HEK293T (cell line): ENCODE results near the gene SMIM38.

ENCODE experiments used
- BHLHE40 ChIP-seq: fragments of 450-650 bp; IDR thresholded peaks from 2 replicates; pipeline ENCODE4 v1.6.1; 2016; ENCODE audit warnings: mild to moderate bottlenecking, moderate library complexity, borderline replicate concordance
- FOXA1 ChIP-seq: fragments of 450-650 bp; IDR thresholded peaks from 2 replicates; pipeline ENCODE4 v1.6.1; 2016; ENCODE audit warnings: mild to moderate bottlenecking
- FOXM1 ChIP-seq: fragments of 450-650 bp; IDR thresholded peaks from 2 replicates; pipeline ENCODE4 v1.6.1; 2017; ENCODE audit warnings: mild to moderate bottlenecking, borderline replicate concordance
- SP1 ChIP-seq: fragments of 450-650 bp; IDR thresholded peaks from 2 replicates; pipeline ENCODE4 v1.6.1; 2017

GRCh38 chr11:69114362-69114761 is 41.4 kb upstream of the SMIM38 start:
- TF ChIP-seq SP1 (no peak), BHLHE40 (no peak), FOXM1 (no peak), FOXA1 (no peak)
